IPS-18c (cell line): ENCODE measurements around the gene AMBRA1.

Experiments used
- H3K4me3 ChIP-seq: 2 replicates; pipeline ENCODE4 v1.7.0; 2013; ENCODE audit warnings: low read depth, mild to moderate bottlenecking, low read length, moderate library complexity; ENCODE audit not compliant: insufficient read depth
- H3K9me3 ChIP-seq: one replicate; pipeline ENCODE4 v1.6.1; 2013; ENCODE audit warnings: mild to moderate bottlenecking, low read length, moderate library complexity; ENCODE audit not compliant: control insufficient read depth, insufficient read depth

AMBRA1 gene

GRCh38 chr11:46504817-46505613 lies 88.8 kb downstream of the AMBRA1 start:
- H3K9me3 ChIP-seq: no peaks in the 10 kb centered on the region
- H3K4me3 ChIP-seq: no peak overlapping the region

- Histone ChIP-seq H3K4me3 (no peak overlapping the region), H3K9me3 (no peaks in the 10 kb centered on the region)
These were observed 94.0 kb downstream of the AMBRA1 start for GRCh38 chr11:46499821-46500220.

- Histone ChIP-seq H3K9me3 (no peaks in the 10 kb centered on the region), H3K4me3 (no peak overlapping the region)
These were observed 94.9 kb downstream of the AMBRA1 start for GRCh38 chr11:46498968-46499367.

- H3K9me3 ChIP-seq: no peaks in the 10 kb centered on the region
- H3K4me3 ChIP-seq: no peak overlapping the region
These were observed 95.6 kb downstream of the AMBRA1 start for GRCh38 chr11:46498179-46498578.

GRCh38 chr11:46497498-46497897 lies 96.3 kb downstream of the AMBRA1 start:
- Histone ChIP-seq H3K4me3 (no peak overlapping the region), H3K9me3 (no peaks in the 10 kb centered on the region)

- Histone ChIP-seq H3K4me3 (no peak overlapping the region), H3K9me3 (no peaks in the 10 kb centered on the region)
These were observed 100.0 kb downstream of the AMBRA1 start for GRCh38 chr11:46493791-46494190.

- Histone ChIP-seq H3K4me3 (no peak overlapping the region), H3K9me3 (no peaks in the 10 kb centered on the region)
These were observed 101.3 kb downstream of the AMBRA1 start for GRCh38 chr11:46492532-46492931.

- Histone ChIP-seq H3K4me3 (no peak overlapping the region), H3K9me3 (no peaks in the 10 kb centered on the region)
These were observed 102.0 kb downstream of the AMBRA1 start for GRCh38 chr11:46491661-46492330.

- no peak overlapping the region for H3K4me3 ChIP-seq
- H3K9me3 ChIP-seq: no peaks in the 10 kb centered on the region
These were observed 103.2 kb downstream of the AMBRA1 start for GRCh38 chr11:46490666-46491065.

GRCh38 chr11:46489656-46490560 lies 103.9 kb downstream of the AMBRA1 start:
- Histone ChIP-seq H3K4me3 (no peak overlapping the region), H3K9me3 (no peaks in the 10 kb centered on the region)

GRCh38 chr11:46485856-46486443 lies 107.9 kb downstream of the AMBRA1 start:
- H3K9me3 ChIP-seq: no peaks in the 10 kb centered on the region
- no peak overlapping the region for H3K4me3 ChIP-seq

GRCh38 chr11:46484101-46484500 lies 109.7 kb downstream of the AMBRA1 start:
- Histone ChIP-seq H3K9me3 (no peaks in the 10 kb centered on the region), H3K4me3 (no peak overlapping the region)

- no peaks in the 10 kb centered on the region for H3K9me3 ChIP-seq
- H3K4me3 ChIP-seq: no peak overlapping the region
These were observed 112.9 kb downstream of the AMBRA1 start for GRCh38 chr11:46480909-46481308.

GRCh38 chr11:46480166-46480726 lies 113.6 kb downstream of the AMBRA1 start:
- Histone ChIP-seq H3K9me3 (no peaks in the 10 kb centered on the region), H3K4me3 (no peak overlapping the region)

GRCh38 chr11:46479601-46480000 lies 114.2 kb downstream of the AMBRA1 start:
- no peak overlapping the region for H3K4me3 ChIP-seq
- H3K9me3 ChIP-seq: no peaks in the 10 kb centered on the region

GRCh38 chr11:46478196-46478595 lies 115.6 kb downstream of the AMBRA1 start:
- H3K4me3 ChIP-seq: no peak overlapping the region
- no peaks in the 10 kb centered on the region for H3K9me3 ChIP-seq

GRCh38 chr11:46477136-46477535 lies 116.7 kb downstream of the AMBRA1 start:
- no peaks in the 10 kb centered on the region for H3K9me3 ChIP-seq
- no peak overlapping the region for H3K4me3 ChIP-seq
